ENCODE results near the gene TSHB. TPM values are rescaled to one million over a fixed set of nuclear protein-coding genes. Genes with fewer than 3 reads are reported as not detected.

Gene TSHB
- total RNA-seq, 1 experiment from 2014 or later: not detected

DNA sequence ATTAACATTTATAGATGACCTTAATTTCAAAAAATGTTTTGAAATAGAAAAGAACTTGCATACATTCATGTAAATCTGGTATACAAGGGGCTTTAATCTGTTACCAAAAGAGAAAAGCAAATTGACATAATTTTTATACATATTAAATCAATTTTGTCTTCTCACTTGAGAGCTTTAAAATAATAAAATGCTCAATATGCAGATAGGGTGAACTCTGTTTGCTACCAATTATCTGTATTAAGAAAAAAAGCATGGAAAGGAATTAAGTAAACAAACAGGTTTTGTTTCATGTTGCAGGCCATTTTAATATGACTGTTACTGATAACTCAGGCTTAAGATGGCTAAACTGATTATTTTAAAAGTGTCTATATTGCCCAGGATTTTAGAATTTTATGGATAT lies 6.0 kb upstream of the TSHB start (continued):
- no peak for TF ChIP-seq ZNF281 (CRISPR knock-in tag; IDR thresholded peaks at IDR 0.05)

DNA sequence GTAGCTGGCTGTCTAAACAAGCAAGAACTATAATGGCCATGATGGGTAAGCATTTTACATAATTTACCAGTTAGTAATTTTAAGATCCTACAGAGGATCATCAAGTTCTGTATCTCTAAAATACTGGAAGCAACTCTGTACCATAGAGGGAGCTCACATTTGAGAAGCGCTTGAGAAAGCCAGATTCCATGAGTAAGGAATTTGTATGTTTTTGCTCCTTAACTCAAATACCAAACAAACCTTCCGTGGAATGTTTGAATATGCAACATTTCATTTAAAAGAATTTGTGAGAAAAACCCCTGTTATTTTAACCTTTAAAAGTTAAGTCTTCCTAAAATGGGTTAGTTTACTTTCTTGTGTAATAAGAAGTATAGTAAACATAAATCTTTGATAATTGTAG lies 2.0 kb downstream of the TSHB start:
- no peak overlapping the region for H3K27ac Mint-ChIP-seq
- H3K27me3 Mint-ChIP-seq (ENCODE audit: low read depth): no peaks in the 10 kb centered on the region
- ChIA-PET CTCF (interaction anchor here (1.4 to 1.9 kb wide), 2 partner anchors 11 to 21 kb away, joined by 8 to 9 read pairs; no protein-coding TSS in a partner anchor), POLR2A (no interaction called here)
- no peak for ATAC-seq
- H3K36me3 Mint-ChIP-seq: no peaks in the 10 kb centered on the region
- DNase-seq (ENCODE audit: low spot score): no peak
- no peaks in the 10 kb centered on the region for H3K9me3 Mint-ChIP-seq
- no peak overlapping the region for H3K4me3 Mint-ChIP-seq
- H3K4me1 Mint-ChIP-seq: no peaks in the 10 kb centered on the region
- TF ChIP-seq, protein P1, sequence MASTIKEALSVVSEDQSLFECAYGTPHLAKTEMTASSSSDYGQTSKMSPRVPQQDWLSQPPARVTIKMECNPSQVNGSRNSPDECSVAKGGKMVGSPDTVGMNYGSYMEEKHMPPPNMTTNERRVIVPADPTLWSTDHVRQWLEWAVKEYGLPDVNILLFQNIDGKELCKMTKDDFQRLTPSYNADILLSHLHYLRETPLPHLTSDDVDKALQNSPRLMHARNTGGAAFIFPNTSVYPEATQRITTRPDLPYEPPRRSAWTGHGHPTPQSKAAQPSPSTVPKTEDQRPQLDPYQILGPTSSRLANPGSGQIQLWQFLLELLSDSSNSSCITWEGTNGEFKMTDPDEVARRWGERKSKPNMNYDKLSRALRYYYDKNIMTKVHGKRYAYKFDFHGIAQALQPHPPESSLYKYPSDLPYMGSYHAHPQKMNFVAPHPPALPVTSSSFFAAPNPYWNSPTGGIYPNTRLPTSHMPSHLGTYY (CRISPR knock-in tag; IDR thresholded peaks at IDR 0.05): no peak
- no peak for TF ChIP-seq ZNF396 (CRISPR knock-in tag; IDR thresholded peaks at IDR 0.05; ENCODE audit: borderline replicate concordance)
- TF ChIP-seq CREB1 (CRISPR knock-in tag; IDR thresholded peaks at IDR 0.05): no peak
- TF ChIP-seq GABPB1 (CRISPR knock-in tag; IDR thresholded peaks at IDR 0.05): no peak
- TF ChIP-seq MYBL2 (CRISPR knock-in tag; IDR thresholded peaks at IDR 0.05): no peak
- TF ChIP-seq NFATC4 (CRISPR knock-in tag; IDR thresholded peaks at IDR 0.05): no peak
- TF ChIP-seq, protein P2, sequence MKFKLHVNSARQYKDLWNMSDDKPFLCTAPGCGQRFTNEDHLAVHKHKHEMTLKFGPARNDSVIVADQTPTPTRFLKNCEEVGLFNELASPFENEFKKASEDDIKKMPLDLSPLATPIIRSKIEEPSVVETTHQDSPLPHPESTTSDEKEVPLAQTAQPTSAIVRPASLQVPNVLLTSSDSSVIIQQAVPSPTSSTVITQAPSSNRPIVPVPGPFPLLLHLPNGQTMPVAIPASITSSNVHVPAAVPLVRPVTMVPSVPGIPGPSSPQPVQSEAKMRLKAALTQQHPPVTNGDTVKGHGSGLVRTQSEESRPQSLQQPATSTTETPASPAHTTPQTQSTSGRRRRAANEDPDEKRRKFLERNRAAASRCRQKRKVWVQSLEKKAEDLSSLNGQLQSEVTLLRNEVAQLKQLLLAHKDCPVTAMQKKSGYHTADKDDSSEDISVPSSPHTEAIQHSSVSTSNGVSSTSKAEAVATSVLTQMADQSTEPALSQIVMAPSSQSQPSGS (CRISPR knock-in tag; IDR thresholded peaks at IDR 0.05; ENCODE audit: borderline replicate concordance, low read depth): no peak
- no peak for TF ChIP-seq ZNF121 (CRISPR knock-in tag; IDR thresholded peaks at IDR 0.05)
- TF ChIP-seq NFYB (CRISPR knock-in tag; conservative IDR thresholded peaks at IDR 0.05; ENCODE audit: low read depth): no peak
- TF ChIP-seq TCF7 (CRISPR knock-in tag; IDR thresholded peaks at IDR 0.05; ENCODE audit: low read depth): no peak
- no peak for TF ChIP-seq EMX1 (CRISPR knock-in tag; IDR thresholded peaks at IDR 0.05)
- TF ChIP-seq MAX (CRISPR knock-in tag; IDR thresholded peaks at IDR 0.05): no peak
- TF ChIP-seq, protein P3, sequence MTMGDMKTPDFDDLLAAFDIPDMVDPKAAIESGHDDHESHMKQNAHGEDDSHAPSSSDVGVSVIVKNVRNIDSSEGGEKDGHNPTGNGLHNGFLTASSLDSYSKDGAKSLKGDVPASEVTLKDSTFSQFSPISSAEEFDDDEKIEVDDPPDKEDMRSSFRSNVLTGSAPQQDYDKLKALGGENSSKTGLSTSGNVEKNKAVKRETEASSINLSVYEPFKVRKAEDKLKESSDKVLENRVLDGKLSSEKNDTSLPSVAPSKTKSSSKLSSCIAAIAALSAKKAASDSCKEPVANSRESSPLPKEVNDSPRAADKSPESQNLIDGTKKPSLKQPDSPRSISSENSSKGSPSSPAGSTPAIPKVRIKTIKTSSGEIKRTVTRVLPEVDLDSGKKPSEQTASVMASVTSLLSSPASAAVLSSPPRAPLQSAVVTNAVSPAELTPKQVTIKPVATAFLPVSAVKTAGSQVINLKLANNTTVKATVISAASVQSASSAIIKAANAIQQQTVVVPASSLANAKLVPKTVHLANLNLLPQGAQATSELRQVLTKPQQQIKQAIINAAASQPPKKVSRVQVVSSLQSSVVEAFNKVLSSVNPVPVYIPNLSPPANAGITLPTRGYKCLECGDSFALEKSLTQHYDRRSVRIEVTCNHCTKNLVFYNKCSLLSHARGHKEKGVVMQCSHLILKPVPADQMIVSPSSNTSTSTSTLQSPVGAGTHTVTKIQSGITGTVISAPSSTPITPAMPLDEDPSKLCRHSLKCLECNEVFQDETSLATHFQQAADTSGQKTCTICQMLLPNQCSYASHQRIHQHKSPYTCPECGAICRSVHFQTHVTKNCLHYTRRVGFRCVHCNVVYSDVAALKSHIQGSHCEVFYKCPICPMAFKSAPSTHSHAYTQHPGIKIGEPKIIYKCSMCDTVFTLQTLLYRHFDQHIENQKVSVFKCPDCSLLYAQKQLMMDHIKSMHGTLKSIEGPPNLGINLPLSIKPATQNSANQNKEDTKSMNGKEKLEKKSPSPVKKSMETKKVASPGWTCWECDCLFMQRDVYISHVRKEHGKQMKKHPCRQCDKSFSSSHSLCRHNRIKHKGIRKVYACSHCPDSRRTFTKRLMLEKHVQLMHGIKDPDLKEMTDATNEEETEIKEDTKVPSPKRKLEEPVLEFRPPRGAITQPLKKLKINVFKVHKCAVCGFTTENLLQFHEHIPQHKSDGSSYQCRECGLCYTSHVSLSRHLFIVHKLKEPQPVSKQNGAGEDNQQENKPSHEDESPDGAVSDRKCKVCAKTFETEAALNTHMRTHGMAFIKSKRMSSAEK (CRISPR knock-in tag; IDR thresholded peaks at IDR 0.05; ENCODE audit: borderline replicate concordance): no peak
- no peak for TF ChIP-seq ZNF263 (CRISPR knock-in tag; IDR thresholded peaks at IDR 0.05; ENCODE audit: low read depth)
- no peak for TF ChIP-seq ZNF317 (CRISPR knock-in tag; IDR thresholded peaks at IDR 0.05; ENCODE audit: borderline replicate concordance, low read depth)
- TF ChIP-seq ETV6 (CRISPR knock-in tag; IDR thresholded peaks at IDR 0.05): no peak
- no peak for TF ChIP-seq ELF4 (CRISPR knock-in tag; IDR thresholded peaks at IDR 0.05; ENCODE audit: low read depth)
